NCI-H774 (cell line): ENCODE measurements around the gene USP24.
"Not testable (repeated sequence)": the region's sequence is repeated elsewhere in the genome, so short reads cannot be mapped to it uniquely, and the experiment has no call there.

Experiments
- DNase-seq: peaks from one replicate; lab custom pipeline; 2025; lab: John Stamatoyannopoulos, UW

Gene USP24

GRCh38 chr1:55118651-55119329 lies 96.4 kb downstream of the USP24 start:
- DNase-seq: no peak

GRCh38 chr1:55117941-55118340 lies 97.2 kb downstream of the USP24 start:
- no peak for DNase-seq

GRCh38 chr1:55109005-55109404 lies 106.2 kb downstream of the USP24 start:
- not testable (repeated sequence) for DNase-seq

- DNase-seq: no peak
These were observed 108.1 kb downstream of the USP24 start for GRCh38 chr1:55107101-55107500.

GRCh38 chr1:55103891-55104290 lies 111.3 kb downstream of the USP24 start:
- no peak for DNase-seq

GRCh38 chr1:55095095-55095494 lies 120.1 kb downstream of the USP24 start:
- DNase-seq: no peak

GRCh38 chr1:55092475-55092874 lies 122.7 kb downstream of the USP24 start:
- no peak for DNase-seq

- DNase-seq: no peak
These were observed 125.5 kb downstream of the USP24 start for GRCh38 chr1:55089683-55090082.

GRCh38 chr1:55088413-55088812 lies 126.8 kb downstream of the USP24 start:
- no peak for DNase-seq

- DNase-seq: no peak
These were observed 127.7 kb downstream of the USP24 start for GRCh38 chr1:55087439-55087838.

GRCh38 chr1:55084257-55084656 lies 130.9 kb downstream of the USP24 start:
- no peak for DNase-seq

GRCh38 chr1:55081905-55082296 lies 133.3 kb downstream of the USP24 start:
- DNase-seq: no peak

GRCh38 chr1:55081188-55081904 lies 133.8 kb downstream of the USP24 start:
- no peak for DNase-seq

GRCh38 chr1:55079651-55080050 lies 135.5 kb downstream of the USP24 start:
- DNase-seq: no peak

- DNase-seq: no peak
These were observed 136.7 kb downstream of the USP24 start for GRCh38 chr1:55078470-55078869.

GRCh38 chr1:55076356-55076755 lies 138.8 kb downstream of the USP24 start:
- DNase-seq: no peak

GRCh38 chr1:55074455-55074854 lies 140.7 kb downstream of the USP24 start:
- no peak for DNase-seq

GRCh38 chr1:55073187-55073916 lies 141.8 kb downstream of the USP24 start:
- no peak for DNase-seq

GRCh38 chr1:55071477-55071876 lies 143.7 kb downstream of the USP24 start:
- DNase-seq: peak; percentile 4

GRCh38 chr1:55070293-55071164 lies 144.6 kb downstream of the USP24 start:
- no peak for DNase-seq

GRCh38 chr1:55069280-55069679 lies 145.9 kb downstream of the USP24 start:
- no peak for DNase-seq

GRCh38 chr1:55068638-55069037 lies 146.5 kb downstream of the USP24 start:
- no peak for DNase-seq
